GM23338 (cell line): ENCODE data around the gene DBH. TPM values are rescaled to one million over a fixed set of nuclear protein-coding genes. Genes with fewer than 3 reads are reported as not detected.

Source experiments
- ATAC-seq: fragments of 200-7000 bp; cut with Tn5 transposase; 3 replicates; pipeline ENCODE4 v1.9.1; 2020
- DNase-seq: peaks from one replicate; pipeline ENCODE4 v3.0.0-alpha.2; 2015; ENCODE audit warnings: low spot score
- H2AFZ ChIP-seq: fragments of 200-600 bp; sonication (generic); 2 replicates; pipeline ENCODE4 v1.8.0; 2016; ENCODE audit warnings: antibody characterized with exemption, mild to moderate bottlenecking, moderate library complexity
- H3F3A ChIP-seq: fragments of 200-600 bp; sonication (generic); replicated peaks from 2 replicates; pipeline ENCODE4 v1.8.0; 2017; ENCODE audit warnings: antibody characterized with exemption, mixed run types, low read depth
- H3K27ac ChIP-seq: fragments of 200-600 bp; sonication (generic); 2 replicates; pipeline ENCODE4 v1.6.1; 2016; ENCODE audit warnings: low read depth
- H3K27me3 ChIP-seq: fragments of 200-600 bp; sonication (generic); 2 replicates; pipeline ENCODE4 v1.8.0; 2016; ENCODE audit warnings: mild to moderate bottlenecking, mixed run types, moderate library complexity; ENCODE audit not compliant: insufficient read depth
- H3K36me3 ChIP-seq: fragments of 200-600 bp; sonication (generic); 2 replicates; pipeline ENCODE4 v1.8.0; 2016; ENCODE audit warnings: mild to moderate bottlenecking; ENCODE audit not compliant: insufficient read depth
- H3K4me1 ChIP-seq: fragments of 200-600 bp; sonication (generic); 2 replicates; pipeline ENCODE4 v1.8.0; 2016; ENCODE audit warnings: mild to moderate bottlenecking, moderate library complexity; ENCODE audit not compliant: insufficient read depth
- H3K4me2 ChIP-seq: fragments of 200-600 bp; sonication (generic); 2 replicates; pipeline ENCODE4 v1.7.1; 2017; ENCODE audit warnings: mixed run types
- H3K4me3 ChIP-seq: fragments of 200-600 bp; sonication (generic); 2 replicates; pipeline ENCODE4 v1.6.1; 2016; ENCODE audit warnings: mixed run types
- H3K79me2 ChIP-seq: fragments of 200-600 bp; sonication (generic); replicated peaks from 2 replicates; pipeline ENCODE4 v1.8.0; 2017; ENCODE audit warnings: mild to moderate bottlenecking; ENCODE audit not compliant: insufficient read depth
- H3K9me2 ChIP-seq: fragments of 200-600 bp; sonication (generic); 2 replicates; pipeline ENCODE4 v1.8.0; 2017; ENCODE audit not compliant: insufficient read depth
- H4K20me1 ChIP-seq: fragments of 200-600 bp; sonication (generic); replicated peaks from 2 replicates; pipeline ENCODE4 v1.8.0; 2017; ENCODE audit warnings: mild to moderate bottlenecking; ENCODE audit not compliant: insufficient read depth
- H3K27ac Mint-ChIP-seq: 2 replicates; pipeline ENCODE4 v1.8.0; 2020; ENCODE audit warnings: inconsistent platforms, mild to moderate bottlenecking, moderate library complexity, mixed read lengths
- H3K27me3 Mint-ChIP-seq: 3 replicates; pipeline ENCODE4 v1.8.0; 2022; ENCODE audit warnings: low read depth, mild to moderate bottlenecking, moderate library complexity, mixed read lengths, inconsistent platforms; ENCODE audit not compliant: insufficient read depth, poor library complexity
- H3K36me3 Mint-ChIP-seq: 3 replicates; pipeline ENCODE4 v1.8.0; 2021; ENCODE audit warnings: low read depth, mild to moderate bottlenecking, inconsistent platforms, moderate library complexity, mixed read lengths
- H3K4me1 Mint-ChIP-seq: 3 replicates; pipeline ENCODE4 v1.8.0; 2020; ENCODE audit warnings: mild to moderate bottlenecking, inconsistent platforms, mixed read lengths
- H3K4me3 Mint-ChIP-seq: 3 replicates; pipeline ENCODE4 v1.8.0; 2021; ENCODE audit warnings: moderate library complexity, mild to moderate bottlenecking, inconsistent platforms, mixed read lengths
- H3K9me3 Mint-ChIP-seq: 3 replicates; pipeline ENCODE4 v1.8.0; 2020; ENCODE audit warnings: moderate library complexity, mild to moderate bottlenecking, inconsistent platforms, mixed read lengths
- CREB1 ChIP-seq: fragments of 250-450 bp; sonication (Bioruptor Pico); IDR thresholded peaks from 2 replicates; pipeline ENCODE4 v1.5.0; 2020; ENCODE audit warnings: low read depth, mild to moderate bottlenecking, moderate library complexity
- CTCF ChIP-seq, 2 experiments: fragments of 200-600 bp in 1 of 2; sonication (generic) in 1 of 2; conservative IDR thresholded peaks; 2 replicates each; pipeline versions ENCODE4 v1.5.1 to v1.6.1; 2016 to 2017; ENCODE audit warnings: antibody characterized with exemption in 2 of 2, low read depth in 2 of 2, mild to moderate bottlenecking in 2 of 2, moderate library complexity in 1 of 2
- ETS1 ChIP-seq: IDR thresholded peaks from 2 replicates; pipeline ENCODE4 v1.6.1; 2016; ENCODE audit warnings: antibody characterized with exemption
- EZH2 ChIP-seq: fragments of 200-600 bp; sonication (generic); IDR thresholded peaks from one replicate; pipeline ENCODE4 v1.8.0; 2017; ENCODE audit warnings: antibody characterized with exemption, mild to moderate bottlenecking, low read depth; ENCODE audit not compliant: unreplicated experiment
- EZH2phosphoT487 ChIP-seq: fragments of 200-600 bp; sonication (generic); IDR thresholded peaks from one replicate; pipeline ENCODE4 v1.8.1; 2018; ENCODE audit warnings: antibody characterized with exemption; ENCODE audit not compliant: unreplicated experiment
- JUNB ChIP-seq: IDR thresholded peaks from one replicate; pipeline ENCODE4 v1.6.1; 2016; ENCODE audit warnings: antibody characterized with exemption; ENCODE audit not compliant: unreplicated experiment
- NANOG ChIP-seq: IDR thresholded peaks from 2 replicates; pipeline ENCODE4 v1.6.1; 2016; ENCODE audit warnings: antibody characterized with exemption, borderline replicate concordance
- POLR2AphosphoS5 ChIP-seq: IDR thresholded peaks from 2 replicates; pipeline ENCODE4 v1.6.1; 2016; ENCODE audit warnings: antibody characterized with exemption, low read depth
- REST ChIP-seq: IDR thresholded peaks from one replicate; pipeline ENCODE4 v1.6.1; 2018; ENCODE audit warnings: antibody characterized with exemption; ENCODE audit not compliant: unreplicated experiment
- STAT1 ChIP-seq: IDR thresholded peaks from one replicate; pipeline ENCODE4 v1.6.1; 2016; ENCODE audit warnings: antibody characterized with exemption; ENCODE audit not compliant: unreplicated experiment
- ZNF114 ChIP-seq: fragments of 250-450 bp; sonication (Bioruptor Pico); IDR thresholded peaks from 2 replicates; pipeline ENCODE4 v1.5.0; 2020; ENCODE audit warnings: mild to moderate bottlenecking, moderate library complexity
- ZNF331 ChIP-seq: fragments of 250-450 bp; sonication (Bioruptor Pico); IDR thresholded peaks from 2 replicates; pipeline ENCODE4 v1.5.0; 2020; ENCODE audit warnings: low read depth, mild to moderate bottlenecking, moderate library complexity
- ZNF462 ChIP-seq: fragments of 250-450 bp; sonication (Bioruptor Pico); IDR thresholded peaks from 2 replicates; pipeline ENCODE4 v1.5.0; 2020; ENCODE audit warnings: mild to moderate bottlenecking, moderate library complexity
- polyA plus RNA-seq: library from polyadenylated mRNA; unstranded; fragments of >200 nt; fragmentation: Nextera tagmentation; extraction: Ambion mirVana; gene quantifications from 2 replicates; pipeline ENCODE4 v1.2.1, GENCODE V29; 2016
- total RNA-seq: library from RNA; depleted of rRNA; stranded (reverse); fragments of >200 nt; shearing (Covaris generic); gene quantifications from 2 replicates; pipeline ENCODE4 v1.2.3, GENCODE V29; 2014

The DBH gene
- total and polyA plus RNA-seq, 2 experiments from 2014 or later, result 0.08 to 0.24 TPM

- Histone ChIP-seq H3K4me1 (no peaks in the 10 kb centered on the region), H2AFZ (no peak overlapping the region), H3K27me3 (no peaks in the 10 kb centered on the region), H3F3A (no peaks in the 10 kb centered on the region), H3K4me3 (no peak overlapping the region), H4K20me1 (no peaks in the 10 kb centered on the region), H3K4me2 (no peak overlapping the region), H3K79me2 (no peaks in the 10 kb centered on the region), H3K36me3 (no peaks in the 10 kb centered on the region), H3K27ac (no peak overlapping the region), H3K9me2 (no peaks in the 10 kb centered on the region)
- Mint-ChIP-seq H3K4me1 (peaks cover 23% of the 10 kb centered on the region), H3K36me3 (no peaks in the 10 kb centered on the region), H3K4me3 (no peak overlapping the region), H3K27ac (no peak overlapping the region), H3K9me3 (no peaks in the 10 kb centered on the region), H3K27me3 (peaks cover 15% of the 10 kb centered on the region)
- DNase-seq (no peak), ATAC-seq (no peak)
- TF ChIP-seq CREB1 (CRISPR knock-in tag), result no peak
- TF ChIP-seq ZNF331 (CRISPR knock-in tag), result no peak
- no peak for TF ChIP-seq ZNF462 (CRISPR knock-in tag)
- no peak for TF ChIP-seq NANOG
- TF ChIP-seq REST, result no peak
- no peak for TF ChIP-seq EZH2phosphoT487
- TF ChIP-seq EZH2, result no peak
- TF ChIP-seq ZNF114, result no peak
- no peak for TF ChIP-seq STAT1
- TF ChIP-seq POLR2AphosphoS5, result no peak
- TF ChIP-seq CTCF (conservative IDR thresholded peaks at IDR 0.05; ENCODE audit: low read depth in 2 of 2), result no peak
- TF ChIP-seq ETS1, result no peak
- no peak for TF ChIP-seq JUNB
Observed at GRCh38 chr9:133655701-133656100, 19.5 kb downstream of the DBH start.
